ENCODE data around the gene C1orf146.

The C1orf146 gene

GRCh38 chr1:92217721-92218120 is at the start of gene C1orf146:
Gene C1orf146, plus strand, starts transcription at chr1:92217915. Its CDS starts 13,506 bp downstream, at chr1:92231421.
- H3K4me3 ChIP-seq (ENCODE audit: low read length): no peak within 1 kb of the TSS
- no peak for TF ChIP-seq ZNF274 (IDR thresholded peaks at IDR 0.05; ENCODE audit: low read depth, low read length)

- TF ChIP-seq ZNF274 (IDR thresholded peaks at IDR 0.05; ENCODE audit: low read depth, low read length): no peak
- no peak overlapping the region for H3K4me3 ChIP-seq (ENCODE audit: low read length)
These were observed 49.1 kb upstream of the C1orf146 start for GRCh38 chr1:92168657-92169056.

GRCh38 chr1:92169214-92170005 is 48.3 kb upstream of the C1orf146 start:
- no peak for TF ChIP-seq ZNF274 (IDR thresholded peaks at IDR 0.05; ENCODE audit: low read depth, low read length)
- no peak overlapping the region for H3K4me3 ChIP-seq (ENCODE audit: low read length)

GRCh38 chr1:92184632-92185031 is 33.1 kb upstream of the C1orf146 start:
- no peak for TF ChIP-seq ZNF274 (IDR thresholded peaks at IDR 0.05; ENCODE audit: low read depth, low read length)
- no peak overlapping the region for H3K4me3 ChIP-seq (ENCODE audit: low read length)

- no peak overlapping the region for H3K4me3 ChIP-seq (ENCODE audit: low read length)
- TF ChIP-seq ZNF274 (IDR thresholded peaks at IDR 0.05; ENCODE audit: low read depth, low read length): no peak
These were observed 31.6 kb upstream of the C1orf146 start for GRCh38 chr1:92186081-92186480.

GRCh38 chr1:92188436-92189255 is 29.1 kb upstream of the C1orf146 start:
- H3K4me3 ChIP-seq (ENCODE audit: low read length): no peak overlapping the region
- TF ChIP-seq ZNF274 (IDR thresholded peaks at IDR 0.05; ENCODE audit: low read depth, low read length): no peak

- no peak for TF ChIP-seq ZNF274 (IDR thresholded peaks at IDR 0.05; ENCODE audit: low read depth, low read length)
These were observed 26.0 kb upstream of the C1orf146 start for GRCh38 chr1:92191726-92192125.

GRCh38 chr1:92192246-92192645 is 25.5 kb upstream of the C1orf146 start:
- TF ChIP-seq ZNF274 (IDR thresholded peaks at IDR 0.05; ENCODE audit: low read depth, low read length): no peak
- no peak overlapping the region for H3K4me3 ChIP-seq (ENCODE audit: low read length)

More at GRCh38 chr1:92191726-92192125, 26.0 kb upstream of the C1orf146 start:
- no peak overlapping the region for H3K4me3 ChIP-seq (ENCODE audit: low read length)

- H3K4me3 ChIP-seq (ENCODE audit: low read length): no peak overlapping the region
- no peak for TF ChIP-seq ZNF274 (IDR thresholded peaks at IDR 0.05; ENCODE audit: low read depth, low read length)
These were observed 23.2 kb upstream of the C1orf146 start for GRCh38 chr1:92194511-92194910.

GRCh38 chr1:92201973-92202372 is 15.7 kb upstream of the C1orf146 start:
- no peak for TF ChIP-seq ZNF274 (IDR thresholded peaks at IDR 0.05; ENCODE audit: low read depth, low read length)
- no peak overlapping the region for H3K4me3 ChIP-seq (ENCODE audit: low read length)

GRCh38 chr1:92203105-92203504 is 14.6 kb upstream of the C1orf146 start:
- no peak overlapping the region for H3K4me3 ChIP-seq (ENCODE audit: low read length)
- TF ChIP-seq ZNF274 (IDR thresholded peaks at IDR 0.05; ENCODE audit: low read depth, low read length): no peak

- TF ChIP-seq ZNF274 (IDR thresholded peaks at IDR 0.05; ENCODE audit: low read depth, low read length): no peak
- no peak overlapping the region for H3K4me3 ChIP-seq (ENCODE audit: low read length)
These were observed 7.0 kb upstream of the C1orf146 start for GRCh38 chr1:92210701-92211100.

GRCh38 chr1:92211166-92211565 is 6.5 kb upstream of the C1orf146 start:
- no peak overlapping the region for H3K4me3 ChIP-seq (ENCODE audit: low read length)

GRCh38 chr1:92218559-92218958 is 844 bp downstream of the C1orf146 start:
- no peak overlapping the region for H3K4me3 ChIP-seq (ENCODE audit: low read length)
- TF ChIP-seq ZNF274 (IDR thresholded peaks at IDR 0.05; ENCODE audit: low read depth, low read length): no peak

More at GRCh38 chr1:92211166-92211565, 6.5 kb upstream of the C1orf146 start:
- TF ChIP-seq ZNF274 (IDR thresholded peaks at IDR 0.05; ENCODE audit: low read depth, low read length): no peak

- H3K4me3 ChIP-seq (ENCODE audit: low read length): no peak overlapping the region
These were observed 1.3 kb downstream of the C1orf146 start for GRCh38 chr1:92219028-92219427.

More at GRCh38 chr1:92219028-92219427, 1.3 kb downstream of the C1orf146 start:
- no peak for TF ChIP-seq ZNF274 (IDR thresholded peaks at IDR 0.05; ENCODE audit: low read depth, low read length)

Measured in GM08714 (cell line).